AG04449 (cell line): ENCODE measurements around the gene SH3PXD2B.
"Not testable (repeated sequence)": the region's sequence is repeated elsewhere in the genome, so short reads cannot be mapped to it uniquely, and the experiment has no call there.

Experiments
- CTCF ChIA-PET: fragments of 350-600 bp; formaldehyde crosslinking; extraction: SDS; loops from one replicate; lab custom pipeline; 2021; ENCODE audit warnings: antibody characterized with exemption; lab: Yijun Ruan, JAX
- POLR2A ChIA-PET: fragments of 400-600, 350-600 bp; formaldehyde crosslinking; extraction: SDS; loops from one replicate; lab custom pipeline; 2020; ENCODE audit warnings: antibody characterized with exemption, inconsistent platforms; lab: Yijun Ruan, JAX
- DNase-seq: peaks from one replicate; pipeline ENCODE4 v3.0.0-alpha.2; 2010; ENCODE audit warnings: low read depth, low spot score
- H3K4me3 ChIP-seq: 2 replicates; pipeline ENCODE4 v1.5.1; 2011; ENCODE audit warnings: low read depth, mild to moderate bottlenecking, control low read depth, low read length
- TF ChIP-seq, protein P1 (sequence below): IDR thresholded peaks from one replicate; pipeline ENCODE4 v1.5.1; 2011; ENCODE audit warnings: mild to moderate bottlenecking, moderate library complexity, low read length, control low read depth, inconsistent platforms; ENCODE audit not compliant: insufficient read depth; ENCODE audit errors: missing control alignments

SH3PXD2B gene

DNA sequence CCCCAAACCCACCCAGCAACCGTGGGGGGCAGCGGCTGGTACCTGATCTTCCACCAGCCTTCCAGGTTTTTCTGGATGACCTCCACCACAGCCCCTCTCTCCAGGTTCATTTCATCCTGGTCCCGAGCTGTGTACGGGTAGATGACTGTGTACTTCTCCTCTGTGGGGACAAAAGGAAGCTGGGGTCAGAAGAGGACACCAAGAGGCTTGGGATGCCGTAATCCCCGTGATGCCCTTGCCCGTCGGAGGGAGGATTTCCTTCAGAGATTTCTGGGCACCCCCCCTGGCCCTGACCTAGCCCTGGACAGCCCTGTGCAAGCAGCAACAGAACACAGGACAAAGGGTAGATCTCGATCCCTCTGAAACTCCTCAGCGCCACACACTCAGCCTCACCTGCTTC lies 100.5 kb downstream of the SH3PXD2B start:
- ChIA-PET POLR2A (interaction anchor here (0.6 kb wide), 1 partner anchor 137 kb away, joined by 3 read pairs; no protein-coding TSS in a partner anchor), CTCF (no interaction called here)
- TF ChIP-seq, protein P1, sequence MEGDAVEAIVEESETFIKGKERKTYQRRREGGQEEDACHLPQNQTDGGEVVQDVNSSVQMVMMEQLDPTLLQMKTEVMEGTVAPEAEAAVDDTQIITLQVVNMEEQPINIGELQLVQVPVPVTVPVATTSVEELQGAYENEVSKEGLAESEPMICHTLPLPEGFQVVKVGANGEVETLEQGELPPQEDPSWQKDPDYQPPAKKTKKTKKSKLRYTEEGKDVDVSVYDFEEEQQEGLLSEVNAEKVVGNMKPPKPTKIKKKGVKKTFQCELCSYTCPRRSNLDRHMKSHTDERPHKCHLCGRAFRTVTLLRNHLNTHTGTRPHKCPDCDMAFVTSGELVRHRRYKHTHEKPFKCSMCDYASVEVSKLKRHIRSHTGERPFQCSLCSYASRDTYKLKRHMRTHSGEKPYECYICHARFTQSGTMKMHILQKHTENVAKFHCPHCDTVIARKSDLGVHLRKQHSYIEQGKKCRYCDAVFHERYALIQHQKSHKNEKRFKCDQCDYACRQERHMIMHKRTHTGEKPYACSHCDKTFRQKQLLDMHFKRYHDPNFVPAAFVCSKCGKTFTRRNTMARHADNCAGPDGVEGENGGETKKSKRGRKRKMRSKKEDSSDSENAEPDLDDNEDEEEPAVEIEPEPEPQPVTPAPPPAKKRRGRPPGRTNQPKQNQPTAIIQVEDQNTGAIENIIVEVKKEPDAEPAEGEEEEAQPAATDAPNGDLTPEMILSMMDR = no peak
- no peak for DNase-seq
- no peak overlapping the region for H3K4me3 ChIP-seq

DNA sequence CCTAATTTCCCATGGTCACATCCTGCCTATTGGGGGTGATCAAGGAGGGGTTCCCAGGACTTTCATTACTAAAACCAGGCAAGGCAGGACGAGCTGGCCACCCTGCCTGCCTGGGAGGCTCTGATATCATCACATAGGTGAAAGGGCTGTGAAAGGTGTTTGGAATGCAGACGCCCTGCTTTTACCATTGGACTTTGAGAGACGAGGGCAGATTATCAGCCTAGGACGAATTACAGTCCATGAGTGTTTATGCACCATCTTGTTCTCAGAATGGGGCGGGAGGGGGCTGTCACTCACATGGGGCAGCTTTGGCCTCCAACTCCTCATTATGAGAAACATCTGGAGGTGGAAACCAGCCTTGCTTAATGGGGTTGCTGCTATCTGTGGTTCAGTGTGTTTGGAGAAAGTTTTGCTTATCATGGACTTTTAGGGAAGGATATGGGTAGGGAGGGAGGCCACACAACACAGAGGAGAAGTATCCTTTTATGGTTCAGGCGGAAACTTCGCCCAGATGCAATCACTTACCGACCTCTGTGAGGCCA lies 101.0 kb downstream of the SH3PXD2B start:
- DNase-seq = no peak
- H3K4me3 ChIP-seq = no peak overlapping the region
- ChIA-PET POLR2A (no interaction called here), CTCF (no interaction called here)
- TF ChIP-seq, protein P1 = no peak

DNA sequence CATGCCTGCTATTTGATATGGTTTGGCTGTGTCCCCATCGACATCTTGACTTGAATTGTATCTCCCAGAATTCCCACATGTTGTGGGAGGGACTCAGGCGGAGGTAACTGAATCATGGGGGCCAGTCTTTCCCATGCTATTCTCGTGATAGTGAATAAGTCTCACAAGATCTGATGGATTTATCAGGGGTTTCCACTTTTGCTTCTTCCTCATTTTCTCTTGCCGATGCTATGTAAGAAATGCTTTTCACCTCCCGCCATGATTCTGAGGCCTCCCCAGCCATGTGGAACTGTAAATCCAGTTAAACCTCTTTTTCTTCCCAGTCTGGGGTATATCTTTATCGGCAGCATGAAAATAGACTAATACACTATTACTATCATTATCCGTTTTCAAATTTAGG lies 101.8 kb downstream of the SH3PXD2B start:
- POLR2A ChIA-PET, CTCF ChIA-PET: not testable (repeated sequence)

DNA sequence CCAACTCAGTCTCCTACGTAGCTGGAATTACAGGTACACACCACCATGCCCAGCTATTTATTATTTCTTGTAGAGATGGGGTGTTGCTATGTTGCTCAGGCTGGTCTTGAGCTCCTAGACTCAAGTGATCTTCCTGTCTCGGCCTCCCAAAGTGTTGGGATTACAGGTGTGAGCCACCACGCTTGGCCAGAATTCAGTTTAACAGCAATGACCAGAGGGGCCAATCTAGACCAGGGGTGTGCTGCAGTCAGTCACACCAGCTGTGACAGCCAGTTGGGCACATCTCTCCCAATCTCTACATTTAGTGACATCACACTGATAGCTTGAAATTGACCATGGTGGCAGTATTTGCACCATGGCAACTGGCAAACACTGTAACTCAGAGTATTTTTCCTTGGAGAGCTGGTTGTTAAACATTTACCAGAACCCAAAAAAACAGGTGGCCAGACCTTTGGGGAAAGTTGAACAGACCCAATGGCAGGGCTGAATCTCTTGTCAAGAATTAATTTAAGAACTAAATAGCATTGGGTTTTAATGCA lies 103.0 kb downstream of the SH3PXD2B start:
- no peak for DNase-seq
- ChIA-PET POLR2A (no interaction called here), CTCF (interaction anchor here (1.0 kb wide), 1 partner anchor 9 kb away, joined by 4 read pairs; no protein-coding TSS in a partner anchor)
- TF ChIP-seq, protein P1 = no peak
- no peak overlapping the region for H3K4me3 ChIP-seq

More for the DNA sequence above, 101.8 kb downstream of the SH3PXD2B start:
- not testable (repeated sequence) for H3K4me3 ChIP-seq, DNase-seq

DNA sequence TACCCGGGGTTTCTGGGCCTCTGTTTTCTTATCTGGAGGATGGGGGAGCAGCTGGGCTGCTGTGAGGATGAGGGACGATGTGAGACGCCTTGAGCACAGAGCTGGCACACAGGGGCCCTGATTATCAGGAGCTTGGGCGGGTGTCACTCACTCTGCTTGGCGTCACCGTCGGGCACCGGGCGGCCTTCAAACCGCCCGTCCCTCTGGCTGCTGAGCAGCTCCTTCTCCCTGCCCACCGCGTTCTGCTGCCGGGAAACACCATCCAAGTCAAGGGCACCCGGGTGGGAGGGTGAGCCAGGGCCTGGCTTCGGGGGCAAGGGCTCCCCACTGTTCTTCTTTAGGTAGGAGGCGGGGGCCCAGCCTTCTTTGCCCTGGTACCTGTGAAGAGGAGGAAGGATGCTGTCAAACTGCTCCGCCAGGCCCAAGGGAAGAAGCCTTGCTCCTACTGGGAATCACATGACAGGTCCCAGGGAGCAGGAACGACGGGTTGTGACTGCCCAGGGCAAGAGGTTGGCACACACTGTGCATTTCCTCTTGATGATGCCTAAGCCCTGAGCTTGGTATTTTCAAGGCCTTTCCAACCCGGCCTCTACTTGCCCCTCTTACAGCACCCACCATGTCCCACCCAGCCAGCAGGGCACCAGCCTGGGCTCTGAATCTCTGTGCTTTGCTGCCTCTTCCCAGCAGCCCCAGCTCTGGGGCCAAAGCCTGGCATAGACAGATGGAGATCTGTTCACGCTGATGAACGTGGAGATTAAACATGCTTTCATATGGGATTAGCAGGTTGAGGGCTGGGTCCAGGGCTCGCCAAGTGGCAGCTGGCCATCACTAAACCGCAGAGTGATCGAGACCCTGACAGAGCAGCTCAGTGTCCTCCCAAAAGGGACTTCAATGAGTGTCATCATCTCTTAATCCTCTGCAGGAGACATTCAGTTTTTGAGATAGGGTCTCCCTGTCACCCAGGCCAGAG lies 103.8 kb downstream of the SH3PXD2B start:
- DNase-seq = no peak
- no peak overlapping the region for H3K4me3 ChIP-seq
- TF ChIP-seq, protein P1 = no peak
- CTCF ChIA-PET = interaction anchor here (1.0 kb wide), 1 partner anchor 10 kb away, joined by 4 read pairs; no protein-coding TSS in a partner anchor
- POLR2A ChIA-PET = no interaction called here

DNA sequence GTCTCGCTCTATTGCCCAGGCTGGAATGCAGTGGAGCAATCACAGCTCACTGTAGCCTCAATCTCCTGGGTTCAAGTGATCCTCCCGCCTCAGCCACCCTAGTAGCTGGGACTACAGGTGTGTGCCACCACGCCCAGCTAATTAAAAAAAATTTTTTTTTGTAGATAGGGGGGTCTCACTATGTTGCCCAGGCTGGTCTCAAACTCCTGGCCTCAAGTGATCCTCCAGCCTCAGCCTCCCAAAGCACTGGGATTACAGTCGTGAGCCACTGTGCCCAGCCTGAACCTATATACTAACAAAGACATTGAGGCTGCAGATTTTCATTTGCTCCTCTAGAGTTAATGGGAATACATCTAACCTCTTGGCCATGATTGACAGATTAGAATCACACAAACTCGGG lies 105.6 kb downstream of the SH3PXD2B start:
- POLR2A ChIA-PET, CTCF ChIA-PET, DNase-seq, H3K4me3 ChIP-seq: not testable (repeated sequence)

DNA sequence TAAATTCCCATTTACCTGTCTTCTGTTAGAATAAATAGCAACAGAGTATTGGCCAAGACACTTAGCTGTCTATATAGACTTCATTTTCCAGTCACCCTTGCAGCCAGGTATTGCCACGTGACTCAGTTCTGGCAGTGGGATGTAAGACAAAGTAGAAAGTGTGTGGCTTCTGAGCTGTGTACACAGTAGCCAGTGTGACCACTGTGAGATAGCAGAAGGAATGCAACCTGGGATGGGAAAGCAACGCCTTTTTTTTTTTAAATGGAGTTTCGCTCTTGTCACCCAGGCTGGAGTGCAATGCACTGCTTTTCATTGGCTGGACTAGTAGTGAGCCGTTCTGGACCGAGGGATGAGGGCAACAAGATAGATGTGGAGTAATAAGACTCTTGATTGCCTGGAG lies 106.2 kb downstream of the SH3PXD2B start:
- ChIA-PET POLR2A (no interaction called here), CTCF (interaction anchor here (0.9 kb wide), 1 partner anchor 10 kb away, joined by 3 read pairs; no protein-coding TSS in a partner anchor)
- TF ChIP-seq, protein P1 = no peak
- no peak overlapping the region for H3K4me3 ChIP-seq
- no peak for DNase-seq
